B cell (primary cell): ENCODE data around the gene HS3ST6.

Experiments used
- EZH2 ChIP-seq: IDR thresholded peaks from 2 replicates; pipeline ENCODE4 v1.6.1; 2012; ENCODE audit warnings: borderline replicate concordance, low read depth, mild to moderate bottlenecking, moderate library complexity, low read length; ENCODE audit not compliant: insufficient read depth, poor library complexity, severe bottlenecking
- TF ChIP-seq, protein P1 (sequence below): fragments of 200-600 bp; IDR thresholded peaks from one replicate; pipeline ENCODE4 v1.8.0; 2022; ENCODE audit warnings: antibody characterized with exemption, mild to moderate bottlenecking

DNA sequence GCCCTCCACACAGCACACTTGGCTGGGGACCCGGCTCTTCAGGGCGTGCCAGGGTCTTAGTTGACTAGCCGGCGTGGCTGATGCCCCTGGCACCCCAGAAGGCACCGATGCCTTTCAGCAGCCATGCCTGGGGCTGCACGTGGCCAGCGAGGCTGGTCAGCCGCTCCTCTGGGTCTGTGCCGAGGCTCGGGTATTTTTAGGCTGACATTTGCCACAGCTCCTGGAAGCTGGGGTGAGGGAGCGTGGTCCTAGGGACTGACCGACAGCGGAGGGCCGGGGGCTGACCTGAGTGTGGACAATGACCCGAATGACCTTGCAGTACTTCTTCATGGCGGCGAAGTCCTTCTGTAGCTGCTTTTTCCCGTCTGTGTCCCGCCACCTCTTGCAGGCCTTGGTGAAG, 32.3 kb upstream of the HS3ST6 start:
- TF ChIP-seq, protein P1, sequence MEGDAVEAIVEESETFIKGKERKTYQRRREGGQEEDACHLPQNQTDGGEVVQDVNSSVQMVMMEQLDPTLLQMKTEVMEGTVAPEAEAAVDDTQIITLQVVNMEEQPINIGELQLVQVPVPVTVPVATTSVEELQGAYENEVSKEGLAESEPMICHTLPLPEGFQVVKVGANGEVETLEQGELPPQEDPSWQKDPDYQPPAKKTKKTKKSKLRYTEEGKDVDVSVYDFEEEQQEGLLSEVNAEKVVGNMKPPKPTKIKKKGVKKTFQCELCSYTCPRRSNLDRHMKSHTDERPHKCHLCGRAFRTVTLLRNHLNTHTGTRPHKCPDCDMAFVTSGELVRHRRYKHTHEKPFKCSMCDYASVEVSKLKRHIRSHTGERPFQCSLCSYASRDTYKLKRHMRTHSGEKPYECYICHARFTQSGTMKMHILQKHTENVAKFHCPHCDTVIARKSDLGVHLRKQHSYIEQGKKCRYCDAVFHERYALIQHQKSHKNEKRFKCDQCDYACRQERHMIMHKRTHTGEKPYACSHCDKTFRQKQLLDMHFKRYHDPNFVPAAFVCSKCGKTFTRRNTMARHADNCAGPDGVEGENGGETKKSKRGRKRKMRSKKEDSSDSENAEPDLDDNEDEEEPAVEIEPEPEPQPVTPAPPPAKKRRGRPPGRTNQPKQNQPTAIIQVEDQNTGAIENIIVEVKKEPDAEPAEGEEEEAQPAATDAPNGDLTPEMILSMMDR, result no peak
- no peak for TF ChIP-seq EZH2
